GM10248 (cell line): ENCODE results near the gene RFT1.

Source experiments
- CTCF ChIA-PET: fragments of 300-600 bp; sonication (Branson Sonifier 250); formaldehyde crosslinking; extraction: SDS; loops from one replicate; lab custom pipeline; 2021; ENCODE audit warnings: antibody characterized with exemption; lab: Yijun Ruan, JAX
- POLR2A ChIA-PET: fragments of 350-650 bp; sonication (Branson Sonifier 250); formaldehyde crosslinking; extraction: SDS; loops from one replicate; lab custom pipeline; 2020; ENCODE audit warnings: antibody characterized with exemption; lab: Yijun Ruan, JAX
- DNase-seq: peaks from one replicate; pipeline ENCODE4 v3.0.0; 2012; ENCODE audit errors: extremely low spot score
- TF ChIP-seq, protein P1 (sequence below): IDR thresholded peaks from 2 replicates; pipeline ENCODE4 v1.5.1; 2012; ENCODE audit warnings: mild to moderate bottlenecking, low read depth; ENCODE audit errors: extremely low read depth, missing control alignments, control extremely low read depth

RFT1 gene

DNA sequence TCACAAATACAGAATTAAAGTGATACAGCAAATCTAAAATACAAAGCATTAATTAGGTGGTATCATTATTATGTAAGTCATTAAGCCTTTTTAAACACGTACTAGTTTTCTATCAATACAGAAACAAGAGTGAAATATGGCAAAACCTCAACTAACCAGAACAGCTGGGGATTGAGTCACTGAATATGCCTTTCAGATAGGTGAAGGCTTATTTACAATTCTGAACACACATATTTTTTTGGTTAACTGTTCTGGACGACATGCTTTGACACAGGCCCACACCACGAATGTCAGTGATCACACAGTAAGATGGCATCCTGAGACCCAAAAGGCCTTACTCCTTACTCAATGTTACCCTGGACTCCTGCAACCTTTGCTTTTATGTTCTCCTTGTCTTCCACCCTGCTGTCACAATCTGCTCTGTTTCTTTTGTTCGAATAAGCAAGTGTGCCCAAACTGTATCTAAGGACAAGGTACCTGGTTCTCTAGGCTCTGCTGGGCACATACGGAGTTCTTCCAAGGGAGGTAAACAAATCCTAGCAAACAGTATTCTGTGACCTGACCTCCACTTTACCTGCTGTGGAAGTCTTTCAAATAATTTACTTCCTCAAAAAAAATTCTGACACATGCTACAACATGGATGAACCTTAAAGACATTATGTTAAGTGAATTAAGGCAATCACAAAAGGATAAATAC lies 91.4 kb downstream of the RFT1 start:
- CTCF ChIA-PET: no interaction called here
- TF ChIP-seq, protein P1, sequence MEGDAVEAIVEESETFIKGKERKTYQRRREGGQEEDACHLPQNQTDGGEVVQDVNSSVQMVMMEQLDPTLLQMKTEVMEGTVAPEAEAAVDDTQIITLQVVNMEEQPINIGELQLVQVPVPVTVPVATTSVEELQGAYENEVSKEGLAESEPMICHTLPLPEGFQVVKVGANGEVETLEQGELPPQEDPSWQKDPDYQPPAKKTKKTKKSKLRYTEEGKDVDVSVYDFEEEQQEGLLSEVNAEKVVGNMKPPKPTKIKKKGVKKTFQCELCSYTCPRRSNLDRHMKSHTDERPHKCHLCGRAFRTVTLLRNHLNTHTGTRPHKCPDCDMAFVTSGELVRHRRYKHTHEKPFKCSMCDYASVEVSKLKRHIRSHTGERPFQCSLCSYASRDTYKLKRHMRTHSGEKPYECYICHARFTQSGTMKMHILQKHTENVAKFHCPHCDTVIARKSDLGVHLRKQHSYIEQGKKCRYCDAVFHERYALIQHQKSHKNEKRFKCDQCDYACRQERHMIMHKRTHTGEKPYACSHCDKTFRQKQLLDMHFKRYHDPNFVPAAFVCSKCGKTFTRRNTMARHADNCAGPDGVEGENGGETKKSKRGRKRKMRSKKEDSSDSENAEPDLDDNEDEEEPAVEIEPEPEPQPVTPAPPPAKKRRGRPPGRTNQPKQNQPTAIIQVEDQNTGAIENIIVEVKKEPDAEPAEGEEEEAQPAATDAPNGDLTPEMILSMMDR: no peak
- POLR2A ChIA-PET: no interaction called here
- DNase-seq: no peak
